GM12801 (cell line): Measurements from ENCODE around the gene STAT3.

ENCODE experiments used
- CTCF ChIP-seq: IDR thresholded peaks from one replicate; pipeline ENCODE4 v1.5.1; 2011; ENCODE audit warnings: control low read depth; ENCODE audit not compliant: insufficient read length; ENCODE audit errors: extremely low read depth

The STAT3 gene

GRCh38 chr17:42288803-42289610 lies 99.2 kb downstream of the STAT3 start:
- no peak for TF ChIP-seq CTCF

GRCh38 chr17:42287977-42288802 lies 100.1 kb downstream of the STAT3 start, which contains the start of gene STAT5A:
Gene STAT5A, plus strand, starts transcription at chr17:42288498. Its CDS starts 914 bp downstream, at chr17:42289412.
- TF ChIP-seq CTCF: no peak

GRCh38 chr17:42287305-42287976 lies 100.8 kb downstream of the STAT3 start:
- no peak for TF ChIP-seq CTCF

GRCh38 chr17:42286411-42287221 lies 101.6 kb downstream of the STAT3 start:
- TF ChIP-seq CTCF: no peak

GRCh38 chr17:42285346-42286050 lies 102.7 kb downstream of the STAT3 start:
- TF ChIP-seq CTCF: no peak

GRCh38 chr17:42284566-42284965 lies 103.7 kb downstream of the STAT3 start:
- no peak for TF ChIP-seq CTCF
